Natural killer cell (primary cell): ENCODE results near the gene PSMA2. TPM values are rescaled to one million over a fixed set of nuclear protein-coding genes. Genes with fewer than 3 reads are reported as not detected.

Experiments used
- ATAC-seq, 3 donors: fragments of 150-1000 bp in 2 of 3; fragments of 200-7000 bp in 1 of 3; cut with Tn5 transposase; 1 replicate in 1 of 3; 2 replicates in 2 of 3; pipeline ENCODE4 v1.10.0; 2021; ENCODE audit warnings: mild to moderate bottlenecking in 2 of 3, moderate library complexity in 2 of 3
- DNase-seq, 2 donors: peaks; one replicate each; pipeline versions ENCODE4 v3.0.0 to v3.0.0-alpha.2; 2013 to 2021; ENCODE audit warnings: mixed read lengths in 1 of 2
- H3K27ac ChIP-seq: one replicate; pipeline ENCODE4 v1.5.1; 2013; ENCODE audit warnings: mild to moderate bottlenecking, low read length
- H3K27me3 ChIP-seq: one replicate; pipeline ENCODE4 v1.6.1; 2013; ENCODE audit warnings: low read length; ENCODE audit not compliant: control insufficient read depth, insufficient read depth
- H3K36me3 ChIP-seq: one replicate; pipeline ENCODE4 v1.6.1; 2013; ENCODE audit warnings: low read length; ENCODE audit not compliant: control insufficient read depth, insufficient read depth
- H3K4me1 ChIP-seq: one replicate; pipeline ENCODE4 v1.6.1; 2013; ENCODE audit warnings: low read length; ENCODE audit not compliant: control insufficient read depth, insufficient read depth
- H3K4me3 ChIP-seq: one replicate; pipeline ENCODE4 v1.5.1; 2013; ENCODE audit warnings: low read length
- H3K9me3 ChIP-seq: one replicate; pipeline ENCODE4 v1.6.1; 2013; ENCODE audit warnings: low read length; ENCODE audit not compliant: control insufficient read depth, insufficient read depth
- H3K27ac Mint-ChIP-seq, 2 donors: one replicate each; pipeline ENCODE4 v1.8.0; 2022; ENCODE audit warnings: mild to moderate bottlenecking in 2 of 2, mixed read lengths in 2 of 2, moderate library complexity in 1 of 2
- H3K27me3 Mint-ChIP-seq, 2 donors: one replicate each; pipeline ENCODE4 v1.8.0; 2022; ENCODE audit warnings: low read depth in 2 of 2, mixed read lengths in 2 of 2
- H3K36me3 Mint-ChIP-seq: one replicate; pipeline ENCODE4 v1.8.0; 2022; ENCODE audit warnings: mixed read lengths
- H3K4me1 Mint-ChIP-seq, 2 donors: one replicate each; pipeline ENCODE4 v1.8.0; 2022; ENCODE audit warnings: mixed read lengths in 2 of 2
- H3K4me3 Mint-ChIP-seq: one replicate; pipeline ENCODE4 v1.8.0; 2022; ENCODE audit warnings: mild to moderate bottlenecking, moderate library complexity, mixed read lengths
- H3K9me3 Mint-ChIP-seq, 2 donors: one replicate each; pipeline ENCODE4 v1.8.0; 2022; ENCODE audit warnings: mixed read lengths in 2 of 2
- WGBS: methylation state at CpG from one replicate; pipeline ENCODE4 v1.1.7; 2013; ENCODE audit warnings: missing lambda C conversion rate; ENCODE audit not compliant: insufficient coverage; 5-methylcytosine and 5-hydroxymethylcytosine counted together
- intact Hi-C: fragments of 100-400 bp; cut with micrococcal nuclease; formaldehyde crosslinking; loops from one replicate; pipeline ENCODE4 v1.14.2; 2022
- total RNA-seq, 4 donors: library from RNA; stranded (reverse); fragments of 120-200 nt in 1 of 4; gene quantifications; one replicate each; pipeline versions ENCODE4 v1.2.3 to v1.2.4, GENCODE V29; 2013 to 2022
- TF ChIP-seq, protein P1 (sequence below): fragments of 200-600 bp; IDR thresholded peaks from one replicate; pipeline ENCODE4 v1.8.0; 2022; ENCODE audit warnings: antibody characterized with exemption

The PSMA2 gene
- total RNA-seq, 3 donors from 2014 or later (not counting 1 experiment from before 2014, with no cell fraction given): 46.5 to 55.6 (median 48.3) TPM

DNA sequence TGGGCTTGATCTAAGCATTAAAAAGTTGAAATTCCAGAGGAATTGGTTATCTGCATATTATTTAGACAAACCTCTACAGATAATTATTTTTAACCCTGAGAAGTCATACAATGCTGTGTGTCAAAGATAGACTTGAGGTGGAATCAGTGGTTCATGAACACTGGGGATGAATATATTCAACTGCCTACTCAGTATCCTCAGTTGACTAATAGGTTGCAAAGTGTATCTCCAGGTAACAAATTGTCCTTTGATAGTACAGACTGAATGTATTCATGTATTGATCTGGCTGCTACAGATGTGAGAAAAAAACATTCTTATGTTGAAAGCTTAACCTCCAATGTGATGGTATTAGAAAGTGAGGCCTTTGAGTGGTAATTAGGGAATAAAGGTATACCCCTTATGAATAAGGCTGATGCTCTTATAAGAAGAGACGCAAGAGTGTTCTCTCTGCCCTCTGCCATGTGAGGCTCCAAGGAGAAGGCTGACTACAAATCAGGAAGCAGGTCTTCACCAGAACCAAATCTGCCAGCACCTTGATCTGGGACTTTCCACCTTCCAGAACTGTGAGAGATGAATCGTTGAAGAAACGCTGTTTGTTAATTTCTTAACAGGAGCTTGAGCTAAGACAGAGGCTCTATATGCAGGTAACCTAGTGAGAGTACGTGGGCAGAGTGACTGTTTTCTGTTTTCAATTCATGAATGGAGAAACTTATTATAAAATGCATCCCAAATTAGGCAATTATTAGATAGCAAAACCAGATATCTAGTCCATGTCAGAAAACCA lies 7.7 kb upstream of the PSMA2 start:
- H3K27ac ChIP-seq: no peak overlapping the region
- Mint-ChIP-seq H3K27ac (no peak overlapping the region), H3K9me3 (no peaks in the 10 kb centered on the region), H3K4me1 (no peaks in the 10 kb centered on the region), H3K4me3 (no peak overlapping the region), H3K27me3 (no peaks in the 10 kb centered on the region), H3K36me3 (peaks cover 6% of the 10 kb centered on the region)
- DNase-seq (peak in 1 of 2 donors; percentile 17), ATAC-seq (no peak)
- H3K36me3 ChIP-seq: peaks cover 33% of the 10 kb centered on the region
- 84% methylated on average over 3 of the region's 4 CpGs for WGBS
- no peaks in the 10 kb centered on the region for H3K27me3 ChIP-seq
- no peaks in the 10 kb centered on the region for H3K4me1 ChIP-seq
- TF ChIP-seq, protein P1, sequence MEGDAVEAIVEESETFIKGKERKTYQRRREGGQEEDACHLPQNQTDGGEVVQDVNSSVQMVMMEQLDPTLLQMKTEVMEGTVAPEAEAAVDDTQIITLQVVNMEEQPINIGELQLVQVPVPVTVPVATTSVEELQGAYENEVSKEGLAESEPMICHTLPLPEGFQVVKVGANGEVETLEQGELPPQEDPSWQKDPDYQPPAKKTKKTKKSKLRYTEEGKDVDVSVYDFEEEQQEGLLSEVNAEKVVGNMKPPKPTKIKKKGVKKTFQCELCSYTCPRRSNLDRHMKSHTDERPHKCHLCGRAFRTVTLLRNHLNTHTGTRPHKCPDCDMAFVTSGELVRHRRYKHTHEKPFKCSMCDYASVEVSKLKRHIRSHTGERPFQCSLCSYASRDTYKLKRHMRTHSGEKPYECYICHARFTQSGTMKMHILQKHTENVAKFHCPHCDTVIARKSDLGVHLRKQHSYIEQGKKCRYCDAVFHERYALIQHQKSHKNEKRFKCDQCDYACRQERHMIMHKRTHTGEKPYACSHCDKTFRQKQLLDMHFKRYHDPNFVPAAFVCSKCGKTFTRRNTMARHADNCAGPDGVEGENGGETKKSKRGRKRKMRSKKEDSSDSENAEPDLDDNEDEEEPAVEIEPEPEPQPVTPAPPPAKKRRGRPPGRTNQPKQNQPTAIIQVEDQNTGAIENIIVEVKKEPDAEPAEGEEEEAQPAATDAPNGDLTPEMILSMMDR: no peak
- H3K4me3 ChIP-seq: no peak overlapping the region
- no peaks in the 10 kb centered on the region for H3K9me3 ChIP-seq
- intact Hi-C loops: loop anchor here (2.0 kb wide), 1 partner anchor 899 kb away; no protein-coding TSS in a partner anchor

DNA sequence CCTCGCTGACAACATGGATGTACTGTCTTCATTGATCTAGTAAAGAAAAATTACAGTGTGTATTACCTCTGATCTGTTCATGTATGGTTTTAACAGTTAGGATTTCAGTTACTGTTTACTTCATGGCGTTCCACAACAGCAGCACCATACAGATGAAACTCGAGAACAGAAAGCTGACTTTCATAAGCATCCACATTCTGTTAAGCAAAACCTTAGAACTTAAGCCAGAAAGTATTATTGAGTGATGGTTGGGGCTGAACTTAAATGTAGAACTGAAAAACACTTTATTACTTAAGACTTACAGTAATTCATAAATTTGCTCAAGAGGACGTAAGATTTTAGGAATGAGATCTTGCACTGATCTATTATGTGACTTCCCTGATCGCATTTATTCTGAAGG lies 3.9 kb upstream of the PSMA2 start:
- no peak overlapping the region for H3K27ac ChIP-seq
- intact Hi-C loops: no loop called here
- peaks cover 33% of the 10 kb centered on the region for H3K36me3 ChIP-seq
- no peaks in the 10 kb centered on the region for H3K9me3 Mint-ChIP-seq
- H3K4me1 Mint-ChIP-seq: peaks cover 19 to 28% of the 10 kb centered on the region in 2 donors
- DNase-seq: no peak
- H3K27me3 ChIP-seq: no peaks in the 10 kb centered on the region
- H3K4me3 ChIP-seq: no peak overlapping the region
- H3K4me3 Mint-ChIP-seq: no peak overlapping the region
- peaks cover 12% of the 10 kb centered on the region for H3K36me3 Mint-ChIP-seq
- 100% methylated on average over 4 of the region's 5 CpGs for WGBS
- H3K27me3 Mint-ChIP-seq: no peaks in the 10 kb centered on the region
- H3K27ac Mint-ChIP-seq: no peak overlapping the region
- ATAC-seq: no peak
- TF ChIP-seq, protein P1: no peak
- peaks cover 8% of the 10 kb centered on the region for H3K4me1 ChIP-seq
- no peaks in the 10 kb centered on the region for H3K9me3 ChIP-seq

DNA sequence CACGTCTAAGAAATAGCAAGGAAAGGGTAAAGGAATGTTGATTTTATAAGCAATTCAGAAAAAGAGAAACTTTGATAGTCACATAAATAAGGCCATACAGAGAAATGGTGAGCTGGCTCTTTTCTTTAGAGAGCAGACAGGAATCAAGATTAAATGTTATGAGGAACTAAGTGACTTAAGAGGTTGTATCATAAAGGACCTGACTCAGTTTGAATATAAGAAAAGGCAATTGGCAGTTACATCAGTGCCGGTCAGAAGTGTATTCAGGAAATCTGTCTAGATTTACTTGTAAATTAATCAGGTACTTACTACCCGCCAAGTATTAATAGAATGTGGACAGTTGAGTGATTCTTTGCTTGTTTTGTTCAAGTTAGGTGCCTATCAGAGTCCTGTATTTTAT lies 2.3 kb upstream of the PSMA2 start:
- Mint-ChIP-seq H3K27me3 (no peaks in the 10 kb centered on the region), H3K4me1 (peaks cover 27 to 40% of the 10 kb centered on the region in 2 donors), H3K36me3 (peaks cover 12% of the 10 kb centered on the region), H3K27ac (no peak overlapping the region), H3K4me3 (peak overlapping the region; percentile 10), H3K9me3 (no peaks in the 10 kb centered on the region)
- no peaks in the 10 kb centered on the region for H3K9me3 ChIP-seq
- TF ChIP-seq, protein P1: no peak
- H3K4me3 ChIP-seq: no peak overlapping the region
- no peak for DNase-seq
- H3K27ac ChIP-seq: no peak overlapping the region
- peaks cover 28% of the 10 kb centered on the region for H3K36me3 ChIP-seq
- H3K4me1 ChIP-seq: peaks cover 16% of the 10 kb centered on the region
- H3K27me3 ChIP-seq: no peaks in the 10 kb centered on the region
- intact Hi-C loops: no loop called here
- 87% methylated on average over 3 of the region's 3 CpGs for WGBS
- no peak for ATAC-seq
